ENCODE measurements around the gene TAT.
A peak's percentile ranks its signal among the peaks of the same experiment; 100 is the strongest.
"Not testable (repeated sequence)": the region's sequence is repeated elsewhere in the genome, so short reads cannot be mapped to it uniquely, and the experiment has no call there.

TAT gene

DNA sequence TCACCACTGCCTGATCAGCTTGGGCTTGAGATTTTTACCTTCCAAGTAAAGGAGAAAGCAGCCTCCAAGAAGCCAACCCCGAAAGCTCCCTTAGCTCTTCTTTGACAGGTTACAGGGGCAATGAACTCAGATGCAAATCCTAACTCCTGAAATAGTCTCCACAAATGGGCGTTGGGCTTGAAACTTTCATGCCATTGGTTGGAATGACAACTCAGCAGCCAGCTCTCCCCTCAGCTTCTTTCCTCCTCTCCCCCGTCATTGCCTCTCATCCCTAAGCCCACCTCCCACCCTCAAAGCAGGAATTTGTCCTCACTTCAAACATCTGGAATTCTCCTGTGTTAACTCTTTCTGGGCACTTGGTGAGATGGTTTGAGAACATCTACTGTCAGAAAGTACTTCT, at the start of gene TAT:
Gene TAT (minus strand): TSS at position 122 of the 400 bp plus-strand sequence. CDS start 677 bp downstream, outside the sequence.
- DNase-seq (ENCODE audit: low spot score): no peak

GRCh38 chr16:71626018-71626857, 49.3 kb upstream of the TAT start, which contains the start of gene MARVELD3:
MARVELD3 (plus strand) TSS chr16:71626184; CDS start chr16:71626230, 46 bp downstream.
- DNase-seq (ENCODE audit: low spot score): peak; percentile 32

GRCh38 chr16:71625113-71625850, 48.4 kb upstream of the TAT start:
- DNase-seq (ENCODE audit: low spot score): no peak

- no peak for DNase-seq (ENCODE audit: low spot score)
Observed at GRCh38 chr16:71623597-71623996, 46.7 kb upstream of the TAT start.

GRCh38 chr16:71622088-71622487, 45.2 kb upstream of the TAT start:
- DNase-seq (ENCODE audit: low spot score): no peak

- no peak for DNase-seq (ENCODE audit: low spot score)
Observed at GRCh38 chr16:71618429-71618828, 41.5 kb upstream of the TAT start.

- DNase-seq (ENCODE audit: low spot score): not testable (repeated sequence)
Observed at GRCh38 chr16:71614956-71615355, 38.1 kb upstream of the TAT start.

DNA sequence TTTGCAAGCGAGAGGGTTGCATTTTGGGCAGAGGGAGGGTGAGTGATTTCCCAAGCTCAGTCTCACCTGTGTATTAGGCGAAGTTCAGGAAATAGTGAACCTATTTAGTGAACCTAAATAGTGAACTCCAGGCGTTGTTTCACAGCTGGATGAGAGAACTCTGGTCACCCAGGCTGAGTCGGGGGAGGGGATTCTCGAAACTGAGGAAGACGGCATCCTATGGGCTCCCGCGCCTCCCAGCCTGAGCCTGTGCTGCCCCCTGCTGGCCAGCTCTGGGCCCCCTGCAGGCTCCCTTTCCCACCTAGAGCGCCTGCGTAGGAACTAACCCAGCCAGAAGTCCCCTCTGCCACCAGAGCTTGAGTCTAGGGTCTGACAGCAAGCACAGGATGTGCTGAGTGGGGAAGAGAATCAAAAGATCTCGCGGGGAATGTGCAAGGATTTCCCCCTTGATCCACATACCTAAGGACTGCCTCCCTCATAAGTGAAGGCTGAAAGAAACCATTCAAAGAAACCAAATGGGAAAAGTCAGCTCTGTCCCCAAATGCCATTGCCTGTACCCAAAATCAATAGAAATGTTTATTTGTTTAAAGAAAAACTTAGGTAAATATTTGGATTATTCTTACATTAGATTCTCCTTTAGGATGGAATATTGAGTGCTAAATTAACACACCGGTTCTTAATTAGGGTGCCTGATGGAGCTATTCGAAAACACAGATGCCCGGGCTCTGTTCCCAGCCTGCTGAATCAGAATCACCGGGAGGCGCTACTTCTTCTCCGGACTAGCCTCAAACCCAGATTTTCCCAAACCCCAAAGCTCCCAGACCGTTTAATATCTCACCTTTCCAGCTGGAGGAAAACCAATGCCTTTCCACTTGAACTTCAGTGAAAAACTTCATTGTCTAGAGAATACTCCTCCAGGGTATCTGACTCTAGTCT, 34.3 kb upstream of the TAT start:
- peak; percentile 89 for DNase-seq (ENCODE audit: low spot score)

GRCh38 chr16:71610447-71610846, 33.6 kb upstream of the TAT start:
- DNase-seq (ENCODE audit: low spot score): no peak

DNA sequence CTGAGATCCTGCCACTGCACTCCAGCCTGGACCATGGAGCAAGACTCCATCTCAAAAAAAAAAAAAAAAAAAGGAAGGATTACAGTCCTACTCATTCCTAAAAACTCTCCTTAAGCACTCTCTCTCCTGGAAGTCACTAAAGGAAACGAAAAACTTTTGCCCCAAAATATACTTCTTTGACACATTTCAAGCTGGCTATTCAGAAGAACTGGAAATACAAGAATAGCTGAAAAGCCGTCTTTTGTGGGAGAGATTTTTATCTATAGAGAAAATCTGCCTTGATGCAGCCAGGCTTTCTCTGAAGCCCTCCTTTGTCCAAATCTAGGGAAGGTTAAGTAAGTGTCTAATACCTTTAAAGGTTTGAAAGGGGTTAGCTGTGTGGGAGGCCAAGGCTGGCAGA, 32.2 kb upstream of the TAT start:
- no peak for DNase-seq (ENCODE audit: low spot score)

- no peak for DNase-seq (ENCODE audit: low spot score)
Observed at GRCh38 chr16:71600822-71601221, 23.9 kb upstream of the TAT start.

DNA sequence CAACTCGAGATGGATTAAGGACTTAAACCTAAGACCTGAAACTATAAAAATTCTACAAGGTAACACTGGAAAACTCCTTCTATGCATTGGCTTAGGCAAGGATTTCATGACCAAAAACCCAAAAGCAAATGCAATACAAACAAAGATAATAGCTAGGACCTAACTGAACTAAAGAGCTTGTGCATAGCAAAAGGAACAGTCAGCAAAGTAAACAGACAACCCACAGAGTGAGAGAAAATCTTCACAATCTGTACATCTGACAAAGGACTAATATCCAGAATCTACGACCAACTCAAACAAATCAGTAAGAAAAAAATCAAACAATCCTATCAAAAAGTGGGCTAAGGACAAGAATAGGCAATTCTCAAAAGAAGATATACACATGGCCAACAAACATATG, 21.5 kb upstream of the TAT start:
- not testable (repeated sequence) for DNase-seq (ENCODE audit: low spot score)

GRCh38 chr16:71595340-71595826, 18.5 kb upstream of the TAT start:
- not testable (repeated sequence) for DNase-seq (ENCODE audit: low spot score)

DNA sequence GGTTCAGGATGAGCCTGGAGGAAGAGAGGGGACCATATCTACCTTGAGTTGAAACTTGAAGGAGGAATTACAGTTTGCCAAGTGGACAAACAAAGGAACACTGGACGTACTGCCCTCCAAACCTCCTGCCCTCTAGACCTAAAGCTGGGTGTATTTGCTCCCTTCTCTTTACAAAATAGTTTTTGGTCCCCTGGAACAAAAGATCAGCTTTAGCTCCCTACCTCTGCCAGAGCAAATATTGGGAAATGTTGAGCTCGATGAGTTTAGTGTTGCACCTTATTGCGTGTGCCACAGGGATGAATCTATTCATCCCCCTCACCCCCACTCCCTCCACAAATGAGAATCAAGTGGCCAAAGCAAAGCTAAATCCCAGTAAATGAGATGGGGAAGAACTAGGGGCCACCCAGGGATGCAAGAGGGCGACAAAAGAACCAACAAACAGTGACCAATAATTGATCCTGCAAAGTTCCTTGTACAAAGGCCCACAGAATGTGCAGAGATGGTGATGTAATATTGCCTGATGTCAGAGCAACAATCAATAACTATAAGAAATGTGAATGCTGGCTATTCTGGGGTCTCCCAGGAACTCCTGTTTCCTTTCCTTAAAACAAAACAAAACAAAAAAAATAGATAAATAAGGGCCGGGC, 17.2 kb upstream of the TAT start:
- no peak for DNase-seq (ENCODE audit: low spot score)

DNA sequence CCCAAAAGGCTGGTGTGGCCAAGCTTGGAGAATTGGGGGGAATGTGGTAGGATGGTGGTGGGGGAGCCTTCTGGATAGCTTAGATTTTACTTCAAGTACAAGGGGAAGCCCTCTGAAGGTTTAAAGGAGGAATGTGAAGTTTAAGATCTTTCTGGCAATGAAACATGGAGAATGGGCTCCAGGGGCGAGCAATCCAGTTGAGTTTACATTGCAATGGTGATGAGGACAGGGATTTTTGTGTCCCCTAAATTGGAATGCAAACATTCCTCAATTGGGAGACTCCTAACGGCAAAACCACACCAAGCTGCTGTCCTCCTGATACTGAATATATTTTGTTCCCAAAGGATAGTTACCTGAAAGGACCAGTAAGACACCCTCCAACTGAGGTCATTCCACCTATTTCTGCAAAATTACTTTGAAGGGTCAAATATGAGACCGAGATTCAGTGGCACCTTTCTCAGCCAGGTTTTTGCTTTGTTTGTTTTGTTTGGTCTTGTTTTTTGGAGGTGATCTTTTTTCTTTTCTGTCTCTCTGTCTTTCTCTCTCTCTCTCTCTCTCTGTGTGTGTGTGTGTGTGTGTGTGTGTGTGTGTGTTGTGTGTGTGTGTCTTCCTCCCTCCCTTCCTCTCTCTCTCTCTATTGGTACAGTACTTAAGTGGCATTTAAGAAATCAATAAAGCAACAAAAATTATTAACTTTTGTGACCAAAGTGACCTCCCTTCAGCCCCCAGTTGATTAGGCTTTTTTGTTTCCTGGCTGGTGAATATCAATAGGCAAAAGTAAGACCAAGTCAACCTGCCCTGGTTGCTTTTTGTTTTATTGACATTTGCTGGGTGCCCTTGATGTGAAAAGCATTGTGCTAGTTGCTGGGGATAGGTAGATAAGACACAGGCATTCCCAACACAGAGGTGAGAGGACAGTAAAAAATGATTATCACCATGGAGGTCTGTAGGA, 16.4 kb upstream of the TAT start:
- DNase-seq (ENCODE audit: low spot score): no peak

DNA sequence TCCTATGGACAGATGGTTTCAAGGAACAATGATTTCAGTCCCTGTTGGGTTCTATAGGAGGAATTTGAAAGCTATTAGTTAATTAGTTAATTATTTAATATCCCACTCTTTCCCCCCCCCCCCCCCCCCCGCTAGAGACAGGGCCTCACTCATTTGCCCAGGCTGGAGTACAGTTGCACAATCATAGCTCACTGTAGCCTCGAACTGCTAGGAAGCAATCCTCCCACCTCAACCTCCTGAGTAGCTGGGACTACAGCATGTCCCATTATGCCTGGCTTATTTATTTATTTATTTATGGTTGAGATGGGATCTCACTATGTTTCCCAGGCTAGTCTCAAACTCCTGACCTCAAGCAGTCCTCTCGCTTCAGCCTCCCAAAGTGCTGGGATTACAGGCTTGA, 15.0 kb upstream of the TAT start:
- DNase-seq (ENCODE audit: low spot score): no peak

GRCh38 chr16:71590584-71590983, 13.7 kb upstream of the TAT start:
- no peak for DNase-seq (ENCODE audit: low spot score)

- not testable (repeated sequence) for DNase-seq (ENCODE audit: low spot score)
Observed at GRCh38 chr16:71590071-71590470, 13.2 kb upstream of the TAT start.

- DNase-seq (ENCODE audit: low spot score): not testable (repeated sequence)
Observed at GRCh38 chr16:71589334-71589733, 12.4 kb upstream of the TAT start.

- no peak for DNase-seq (ENCODE audit: low spot score)
Observed at GRCh38 chr16:71585318-71585703, 8.4 kb upstream of the TAT start.

All from GM03348 (cell line).